OCI-LY3 (cell line): ENCODE measurements around the gene SLC4A8.

Experiments
- EZH2phosphoT487 ChIP-seq: fragments of 200-600 bp; shearing (Covaris generic); IDR thresholded peaks from 2 replicates; pipeline ENCODE4 v1.6.1; 2018; ENCODE audit warnings: antibody characterized with exemption, mixed run types, low read depth
- TF ChIP-seq, protein P1 (sequence below): fragments of 200-600, 300-600 bp; sonication (generic); IDR thresholded peaks from 2 replicates; pipeline ENCODE4 v1.5.1; 2014; ENCODE audit warnings: antibody characterized with exemption, low read length, low read depth

DNA sequence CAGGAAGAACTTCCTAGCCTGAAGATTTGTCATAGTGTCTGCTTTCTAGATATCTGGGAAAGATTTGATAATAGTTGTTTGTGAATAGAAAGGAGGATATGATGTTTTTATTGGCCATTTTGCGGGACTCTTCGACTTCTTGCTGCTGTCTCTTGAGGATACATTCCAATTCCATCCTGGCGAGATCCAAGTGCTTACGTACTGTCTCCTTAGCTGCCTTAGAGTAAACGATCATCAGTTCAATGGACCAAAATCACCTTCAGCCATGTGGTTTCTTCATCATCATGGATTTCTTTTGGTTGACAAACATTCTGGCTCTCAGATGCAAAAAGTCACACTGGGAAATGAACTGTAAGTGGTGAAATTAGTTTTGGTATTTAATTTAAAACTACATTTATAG, 83.7 kb downstream of the SLC4A8 start:
- TF ChIP-seq, protein P1, sequence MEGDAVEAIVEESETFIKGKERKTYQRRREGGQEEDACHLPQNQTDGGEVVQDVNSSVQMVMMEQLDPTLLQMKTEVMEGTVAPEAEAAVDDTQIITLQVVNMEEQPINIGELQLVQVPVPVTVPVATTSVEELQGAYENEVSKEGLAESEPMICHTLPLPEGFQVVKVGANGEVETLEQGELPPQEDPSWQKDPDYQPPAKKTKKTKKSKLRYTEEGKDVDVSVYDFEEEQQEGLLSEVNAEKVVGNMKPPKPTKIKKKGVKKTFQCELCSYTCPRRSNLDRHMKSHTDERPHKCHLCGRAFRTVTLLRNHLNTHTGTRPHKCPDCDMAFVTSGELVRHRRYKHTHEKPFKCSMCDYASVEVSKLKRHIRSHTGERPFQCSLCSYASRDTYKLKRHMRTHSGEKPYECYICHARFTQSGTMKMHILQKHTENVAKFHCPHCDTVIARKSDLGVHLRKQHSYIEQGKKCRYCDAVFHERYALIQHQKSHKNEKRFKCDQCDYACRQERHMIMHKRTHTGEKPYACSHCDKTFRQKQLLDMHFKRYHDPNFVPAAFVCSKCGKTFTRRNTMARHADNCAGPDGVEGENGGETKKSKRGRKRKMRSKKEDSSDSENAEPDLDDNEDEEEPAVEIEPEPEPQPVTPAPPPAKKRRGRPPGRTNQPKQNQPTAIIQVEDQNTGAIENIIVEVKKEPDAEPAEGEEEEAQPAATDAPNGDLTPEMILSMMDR: no peak
- no peak for TF ChIP-seq EZH2phosphoT487
